GM12865 (cell line): ENCODE results near the gene TMC6.

Experiments
- DNase-seq: peaks from one replicate; pipeline ENCODE4 v3.0.0; 2010; ENCODE audit warnings: low read depth
- H3K4me3 ChIP-seq: 2 replicates; pipeline ENCODE4 v1.5.1; 2011; ENCODE audit warnings: mild to moderate bottlenecking, low read depth, low read length, control low read depth
- TF ChIP-seq, protein P1 (sequence below): IDR thresholded peaks from 2 replicates; pipeline ENCODE4 v1.5.1; 2011; ENCODE audit warnings: low read length, control low read depth, low read depth, inconsistent platforms; ENCODE audit not compliant: insufficient read depth; ENCODE audit errors: missing control alignments

Gene TMC6

DNA sequence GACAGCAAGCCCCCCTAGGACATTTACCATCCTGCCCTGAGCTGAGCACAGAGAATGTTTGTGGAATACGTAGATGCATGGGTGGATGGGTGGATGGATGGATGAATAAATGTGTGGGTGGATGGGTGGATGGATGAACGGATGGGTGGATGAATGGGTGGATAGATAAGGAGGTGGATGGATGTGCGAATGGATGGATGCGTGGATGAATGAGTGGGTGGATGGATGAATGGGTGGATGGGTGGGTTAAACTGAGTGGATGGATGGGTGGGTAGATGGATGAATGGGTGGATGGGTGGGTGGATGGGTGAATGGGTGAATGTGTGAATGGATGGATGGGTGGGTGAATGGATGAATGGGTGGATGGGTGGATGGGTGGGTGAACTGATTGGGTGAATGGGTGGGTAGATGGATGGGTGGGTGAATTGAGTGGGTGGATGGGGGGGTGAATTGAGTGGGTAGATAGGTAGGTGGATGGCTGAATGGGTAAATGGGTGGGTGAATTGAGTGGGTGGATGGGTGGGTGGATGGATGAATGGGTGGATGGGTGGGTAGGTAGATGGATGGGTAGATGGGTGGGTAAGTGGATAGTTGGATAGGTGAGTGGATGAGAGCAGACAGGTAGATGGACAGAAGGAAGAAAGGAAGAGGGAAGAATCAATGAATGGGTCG is 5.2 kb downstream of the TMC6 start:
- TF ChIP-seq, protein P1, sequence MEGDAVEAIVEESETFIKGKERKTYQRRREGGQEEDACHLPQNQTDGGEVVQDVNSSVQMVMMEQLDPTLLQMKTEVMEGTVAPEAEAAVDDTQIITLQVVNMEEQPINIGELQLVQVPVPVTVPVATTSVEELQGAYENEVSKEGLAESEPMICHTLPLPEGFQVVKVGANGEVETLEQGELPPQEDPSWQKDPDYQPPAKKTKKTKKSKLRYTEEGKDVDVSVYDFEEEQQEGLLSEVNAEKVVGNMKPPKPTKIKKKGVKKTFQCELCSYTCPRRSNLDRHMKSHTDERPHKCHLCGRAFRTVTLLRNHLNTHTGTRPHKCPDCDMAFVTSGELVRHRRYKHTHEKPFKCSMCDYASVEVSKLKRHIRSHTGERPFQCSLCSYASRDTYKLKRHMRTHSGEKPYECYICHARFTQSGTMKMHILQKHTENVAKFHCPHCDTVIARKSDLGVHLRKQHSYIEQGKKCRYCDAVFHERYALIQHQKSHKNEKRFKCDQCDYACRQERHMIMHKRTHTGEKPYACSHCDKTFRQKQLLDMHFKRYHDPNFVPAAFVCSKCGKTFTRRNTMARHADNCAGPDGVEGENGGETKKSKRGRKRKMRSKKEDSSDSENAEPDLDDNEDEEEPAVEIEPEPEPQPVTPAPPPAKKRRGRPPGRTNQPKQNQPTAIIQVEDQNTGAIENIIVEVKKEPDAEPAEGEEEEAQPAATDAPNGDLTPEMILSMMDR, result no peak
- DNase-seq, result no peak
- H3K4me3 ChIP-seq, result no peak overlapping the region

DNA sequence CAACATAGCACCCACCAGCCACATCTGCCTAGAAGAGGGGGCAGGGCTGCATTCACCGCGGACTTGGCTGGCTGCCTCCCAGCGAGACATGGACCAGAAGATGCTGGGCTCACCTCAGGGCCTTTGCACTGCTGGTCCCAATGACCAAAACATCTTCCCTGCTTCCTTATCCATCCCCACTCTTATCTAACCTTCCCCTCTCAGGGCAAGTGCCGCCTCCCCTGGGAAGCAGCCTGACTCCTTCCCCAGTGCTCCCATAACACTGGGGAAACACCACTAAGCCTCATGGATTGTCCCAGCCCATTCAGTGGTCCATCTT is 5.7 kb downstream of the TMC6 start:
- TF ChIP-seq, protein P1, result no peak
- DNase-seq, result no peak
- H3K4me3 ChIP-seq, result no peak overlapping the region

DNA sequence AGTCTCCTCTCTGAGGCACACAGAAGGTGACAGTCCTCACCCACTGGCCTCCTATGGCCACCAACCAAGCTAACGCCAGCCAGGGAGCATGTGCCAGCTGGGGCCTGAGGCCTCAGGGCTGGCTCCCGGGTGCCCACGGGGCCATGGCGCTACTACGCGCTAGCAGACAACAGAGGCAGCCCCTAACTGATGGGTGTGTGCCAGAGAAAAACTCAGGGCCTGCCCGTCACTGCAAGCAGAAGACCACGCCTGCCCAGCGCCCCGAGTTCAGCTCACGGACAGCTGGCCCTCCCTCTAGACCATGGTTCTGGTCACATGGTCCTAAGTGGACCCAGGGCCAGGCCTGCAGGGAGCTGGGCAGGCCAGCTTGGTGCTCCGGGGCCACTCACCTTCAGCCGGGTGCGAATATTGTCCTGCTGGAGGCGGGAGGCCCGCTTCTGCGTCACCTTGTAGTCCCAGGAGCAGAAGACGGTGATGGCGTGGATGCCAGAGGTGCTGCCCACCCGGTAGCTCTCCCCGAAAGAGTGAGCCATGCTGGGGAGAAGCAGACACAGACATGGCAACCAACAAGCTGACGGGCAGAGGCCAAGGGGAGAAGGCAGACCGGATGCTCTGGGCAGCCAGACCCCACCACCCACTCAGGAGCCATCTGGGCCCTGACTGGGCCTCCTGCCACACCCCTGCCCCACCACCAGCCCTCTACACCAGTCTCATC is 6.2 kb downstream of the TMC6 start:
- peak overlapping the region; percentile 30 for H3K4me3 ChIP-seq

DNA sequence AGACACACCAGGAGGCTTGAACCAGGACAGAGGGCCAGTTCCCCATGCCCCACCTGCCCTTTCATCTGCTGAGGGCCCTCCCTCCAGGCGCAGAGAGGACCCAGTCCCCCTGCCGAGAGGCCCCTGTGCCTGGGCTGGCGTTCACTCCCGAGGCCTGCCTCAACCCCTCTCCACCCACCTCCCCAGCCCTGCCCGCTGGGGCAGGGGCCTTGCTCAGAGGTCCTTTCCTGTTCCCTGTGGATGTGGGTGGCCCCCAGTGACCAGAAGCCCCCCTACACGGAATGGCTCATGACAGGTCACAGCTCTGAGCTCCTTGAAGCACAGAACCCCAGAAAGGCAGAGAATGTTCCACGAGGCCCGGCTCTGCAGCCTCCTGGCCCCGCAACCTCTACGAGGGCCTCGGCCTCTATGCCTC is 6.7 kb downstream of the TMC6 start:
- H3K4me3 ChIP-seq, result peak overlapping the region; percentile 30
- DNase-seq, result no peak
- TF ChIP-seq, protein P1, result no peak

More for the DNA sequence above, 6.2 kb downstream of the TMC6 start:
- DNase-seq, result no peak
- TF ChIP-seq, protein P1, result no peak

DNA sequence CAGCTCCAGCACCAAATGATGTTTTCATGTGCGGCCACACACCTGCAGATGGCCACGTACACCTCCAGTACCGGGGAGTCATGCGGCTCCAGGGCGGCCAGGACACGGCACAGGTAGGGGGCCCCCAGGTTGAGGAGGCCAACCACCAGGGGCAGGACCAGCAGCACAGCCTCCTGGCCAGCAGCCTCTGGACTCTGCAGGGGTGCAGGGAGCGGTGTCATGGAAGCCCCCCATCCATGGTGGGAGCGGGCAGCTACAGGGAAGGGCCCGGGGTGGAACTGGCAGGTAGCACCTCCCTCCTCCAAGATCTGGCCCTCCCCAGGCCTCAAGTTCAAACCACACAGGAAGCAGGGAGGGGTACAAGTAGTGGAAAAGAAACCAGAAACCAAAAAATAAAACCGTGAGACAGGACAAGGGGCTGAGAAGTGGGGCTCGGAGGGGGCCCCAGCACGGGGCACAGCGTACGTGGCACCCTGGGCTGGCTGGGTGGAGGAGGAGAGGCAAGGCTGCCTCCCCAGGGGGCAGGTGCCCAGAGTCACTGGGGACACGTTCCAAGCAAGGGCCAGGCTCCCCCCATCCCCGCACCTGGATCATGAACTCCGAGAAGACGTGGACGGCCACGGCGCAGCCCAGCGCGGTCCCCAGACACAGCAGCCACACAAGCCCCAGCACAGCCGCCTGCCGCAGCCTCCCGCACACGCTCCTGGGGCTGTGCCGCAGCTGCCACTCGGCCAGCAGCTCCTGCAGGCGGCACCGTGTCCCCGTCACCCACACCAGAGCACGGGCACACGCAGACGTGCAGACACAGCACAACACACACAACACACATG is 7.4 kb downstream of the TMC6 start:
- peak overlapping the region; percentile 30 for H3K4me3 ChIP-seq
- peak; percentile 60 for DNase-seq
- TF ChIP-seq, protein P1, result no peak

DNA sequence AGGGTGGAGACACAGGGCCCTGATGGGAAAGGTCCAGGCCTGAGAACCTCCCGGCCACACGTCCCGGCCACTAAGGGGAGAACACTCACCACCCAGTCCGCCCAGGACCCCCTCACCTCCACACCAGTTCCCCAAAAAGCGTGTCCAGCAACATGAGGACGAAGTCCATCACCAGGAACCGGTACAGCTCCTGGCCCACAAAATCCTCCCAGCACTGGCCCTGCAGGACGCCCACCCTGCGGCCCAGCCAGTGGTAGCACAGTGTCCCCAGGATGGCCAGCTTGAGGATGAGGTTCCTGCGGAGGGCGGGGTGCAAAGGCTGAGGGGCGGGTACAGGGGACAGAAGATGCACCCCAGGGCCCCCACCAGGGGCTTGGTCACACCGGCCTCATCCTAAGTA is 8.0 kb downstream of the TMC6 start:
- no peak overlapping the region for H3K4me3 ChIP-seq
- TF ChIP-seq, protein P1, result no peak
- DNase-seq, result no peak
